DOHH2 (cell line): ENCODE results near the gene TTI1.
A peak's percentile ranks its signal among the peaks of the same experiment; 100 is the strongest.

Experiments used
- CTCF ChIP-seq: fragments of 200-600 bp; sonication (generic); IDR thresholded peaks from one replicate; pipeline ENCODE4 v1.5.1; 2014; ENCODE audit warnings: antibody characterized with exemption, mild to moderate bottlenecking, low read depth, low read length; ENCODE audit not compliant: poor library complexity, severe bottlenecking
- EZH2phosphoT487 ChIP-seq: fragments of 200-600 bp; sonication (generic); IDR thresholded peaks from 2 replicates; pipeline ENCODE4 v1.6.1; 2017; ENCODE audit warnings: borderline replicate concordance, mild to moderate bottlenecking, antibody characterized with exemption, low read length, moderate library complexity, mixed read lengths

- peak; percentile 86 for TF ChIP-seq CTCF
- TF ChIP-seq EZH2phosphoT487, result no peak
These were observed 24.2 kb upstream of the TTI1 start for GRCh38 chr20:38057351-38057972.
